HG02623 (cell line): ENCODE results near the gene OR6K3.
"Not testable (repeated sequence)": the region's sequence is repeated elsewhere in the genome, so short reads cannot be mapped to it uniquely, and the experiment has no call there.

ENCODE experiments used
- ATAC-seq: cut with Tn5 transposase; IDR thresholded peaks from one replicate; pipeline ENCODE4 v1.9.1; 2021; ENCODE audit warnings: moderate library complexity; ENCODE audit not compliant: unreplicated experiment

OR6K3 gene

DNA sequence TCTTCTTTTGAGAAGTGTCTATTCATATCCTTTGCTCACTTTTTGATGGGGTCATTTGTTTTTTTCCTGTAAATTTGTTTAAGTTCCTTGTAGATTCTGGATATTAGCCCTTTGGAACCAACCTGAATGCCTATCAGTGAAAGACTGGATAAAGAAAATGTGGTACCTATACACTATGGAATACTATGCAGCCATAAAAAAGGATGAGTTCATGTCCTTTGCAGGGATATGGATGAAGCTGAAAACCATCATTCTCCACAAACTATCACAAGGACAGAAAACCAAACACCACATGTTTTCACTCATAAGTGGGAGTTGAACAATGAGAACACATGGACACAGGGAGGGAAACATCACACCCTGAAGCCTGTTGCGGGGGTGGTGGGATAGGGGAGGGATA, 32.2 kb downstream of the OR6K3 start:
- ATAC-seq = not testable (repeated sequence)

DNA sequence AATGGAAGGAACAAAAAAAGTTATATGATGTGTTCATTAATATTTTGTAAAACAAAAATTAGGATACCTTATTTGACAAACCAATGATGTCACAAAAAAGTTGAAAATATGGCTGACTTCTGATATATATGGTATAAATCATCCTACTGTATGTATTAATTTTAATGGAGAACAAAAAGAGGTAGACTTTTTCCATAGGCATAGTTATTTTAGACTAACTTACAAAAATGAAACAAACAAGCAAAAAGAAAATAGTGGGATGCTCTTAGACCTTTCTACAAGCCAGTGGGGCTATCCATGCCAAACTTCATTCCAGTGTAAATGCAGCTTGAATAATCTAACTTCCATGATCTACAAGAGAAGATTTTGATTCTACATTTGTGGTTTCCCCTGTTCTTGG, 33.5 kb downstream of the OR6K3 start:
- ATAC-seq = no peak

DNA sequence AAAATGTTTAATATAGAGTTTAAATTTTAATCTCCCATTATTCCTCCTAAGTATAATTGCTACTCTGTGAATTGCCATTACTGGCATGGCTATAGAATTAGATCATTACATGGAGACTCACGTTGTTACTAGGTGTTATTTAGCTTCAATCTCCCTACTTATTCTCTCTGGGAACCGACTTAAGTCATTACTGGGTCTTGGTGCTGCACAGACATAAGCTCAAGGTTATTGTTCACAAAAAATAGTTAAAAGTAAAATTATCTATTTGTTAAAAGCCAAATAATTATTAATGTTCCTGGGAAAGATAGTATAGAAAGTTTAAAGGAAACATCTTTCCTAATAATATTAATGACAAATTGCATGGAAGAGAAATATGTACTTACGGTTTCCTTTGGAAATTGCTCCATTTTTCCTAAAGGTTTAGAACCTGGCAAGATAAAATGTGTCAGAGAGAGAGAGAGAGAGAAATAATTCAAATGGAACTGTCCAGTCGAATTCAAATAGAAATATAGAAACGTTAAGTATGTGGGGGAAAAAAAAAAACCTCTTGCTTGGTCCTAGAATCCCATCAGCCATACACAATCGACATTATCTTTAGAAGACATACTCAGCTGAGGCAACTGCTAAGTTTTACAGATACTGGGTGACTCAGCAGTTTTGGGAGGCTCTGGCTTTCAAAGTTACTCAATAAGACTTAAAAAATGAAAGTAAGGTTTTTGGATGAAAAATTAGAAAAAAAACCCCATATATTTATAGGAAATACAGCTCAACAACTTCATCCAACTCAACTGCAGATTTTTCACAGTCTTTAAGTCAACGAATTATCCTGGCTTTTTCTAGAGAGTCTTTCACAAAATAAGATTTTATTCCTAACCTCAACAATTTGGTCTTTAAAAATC, 34.2 kb downstream of the OR6K3 start, which contains the start of gene SPTA1:
Gene SPTA1, minus strand, starts transcription at position 605 of the 899 bp plus-strand sequence. Its CDS starts 198 bp downstream, at position 407.
- no peak for ATAC-seq

DNA sequence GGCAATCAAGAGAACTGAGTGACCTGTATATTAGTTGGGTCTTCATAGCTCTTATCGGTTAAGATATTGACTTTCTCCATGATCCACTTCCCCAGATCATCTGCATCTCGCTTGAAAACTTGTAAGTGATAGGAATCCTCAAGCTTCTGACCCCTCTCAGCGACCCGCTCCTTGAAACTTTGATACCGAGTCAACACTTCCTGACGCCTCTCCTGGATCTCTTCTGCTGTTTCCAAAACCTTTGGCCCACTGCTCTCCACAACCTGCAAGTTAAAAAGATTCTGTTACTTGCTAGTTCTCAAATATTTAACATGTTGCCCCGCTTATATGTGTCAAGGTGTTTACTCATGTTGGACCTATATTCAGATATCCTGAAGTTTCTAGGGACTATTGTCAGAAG, 35.4 kb downstream of the OR6K3 start:
- no peak for ATAC-seq

DNA sequence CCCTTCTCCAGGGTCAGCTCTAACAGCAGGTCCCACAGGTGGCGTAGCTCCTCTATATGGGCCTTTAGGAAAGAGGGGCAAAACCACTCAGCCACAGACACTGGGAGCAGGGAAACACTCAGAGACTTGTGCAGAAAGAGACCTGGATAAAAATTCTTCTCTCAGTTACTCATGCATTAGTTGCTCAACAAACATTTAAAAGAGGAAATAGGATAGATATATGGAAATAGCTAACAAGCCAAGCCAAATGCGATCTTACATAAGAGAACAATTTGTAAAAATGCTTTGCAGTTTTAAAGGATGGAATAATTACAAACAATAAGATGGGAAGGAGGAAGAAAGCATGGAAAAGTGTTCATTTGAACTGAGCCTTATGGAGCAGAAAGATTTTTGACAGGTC, 38.9 kb downstream of the OR6K3 start:
- ATAC-seq = no peak

DNA sequence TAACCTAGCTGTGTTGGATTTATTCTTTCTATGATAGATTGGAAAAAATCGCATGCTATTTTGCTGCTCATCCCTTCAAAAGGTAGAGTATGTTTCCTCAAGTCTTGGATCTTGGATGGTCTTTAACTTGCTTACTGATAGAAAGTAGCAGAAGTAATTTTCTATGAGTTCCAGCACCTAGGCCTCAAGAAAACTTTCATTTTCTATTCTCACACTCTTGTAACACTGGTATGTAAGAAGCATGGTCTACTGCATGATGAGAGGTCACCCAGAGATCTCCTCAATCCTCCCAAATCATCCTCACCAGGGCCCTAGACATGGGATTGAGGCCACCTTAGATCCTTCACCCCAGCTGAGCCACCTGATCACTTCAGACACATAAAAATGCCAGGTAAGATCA, 41.2 kb downstream of the OR6K3 start:
- no peak for ATAC-seq

DNA sequence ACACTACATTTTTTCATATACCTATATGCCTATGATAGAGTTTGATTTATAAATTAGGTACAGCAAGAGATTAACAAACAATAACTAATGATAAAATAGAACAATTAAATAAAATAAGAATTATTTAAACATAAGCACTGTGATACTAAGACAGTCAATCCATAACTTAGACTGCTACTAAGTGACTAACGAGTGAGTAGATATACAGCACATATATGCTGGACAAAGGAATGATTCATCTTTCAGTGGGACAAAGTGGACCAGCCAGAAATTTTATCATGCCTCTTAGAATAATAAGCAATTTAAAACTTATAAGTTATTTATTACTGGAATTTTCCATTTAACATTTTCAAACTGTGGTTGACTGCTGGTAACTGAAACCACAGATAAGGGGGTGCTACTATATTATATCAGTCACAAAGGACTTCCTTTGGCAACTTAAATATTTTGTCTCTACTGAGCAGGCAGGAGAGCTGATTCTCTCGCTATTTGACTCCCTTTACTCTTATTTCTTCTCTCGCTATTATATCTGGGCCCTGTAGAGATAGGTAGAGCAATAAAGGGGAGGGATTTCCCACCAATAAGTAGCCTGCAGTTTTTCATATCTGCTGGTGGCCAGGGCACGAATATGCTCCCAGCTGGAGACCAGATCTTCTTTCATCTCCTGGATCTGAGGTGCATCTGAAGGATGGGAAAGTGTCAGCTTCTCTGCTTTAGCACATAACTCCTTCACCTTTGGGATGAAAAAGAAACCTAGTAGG, 44.8 kb downstream of the OR6K3 start:
- no peak for ATAC-seq

DNA sequence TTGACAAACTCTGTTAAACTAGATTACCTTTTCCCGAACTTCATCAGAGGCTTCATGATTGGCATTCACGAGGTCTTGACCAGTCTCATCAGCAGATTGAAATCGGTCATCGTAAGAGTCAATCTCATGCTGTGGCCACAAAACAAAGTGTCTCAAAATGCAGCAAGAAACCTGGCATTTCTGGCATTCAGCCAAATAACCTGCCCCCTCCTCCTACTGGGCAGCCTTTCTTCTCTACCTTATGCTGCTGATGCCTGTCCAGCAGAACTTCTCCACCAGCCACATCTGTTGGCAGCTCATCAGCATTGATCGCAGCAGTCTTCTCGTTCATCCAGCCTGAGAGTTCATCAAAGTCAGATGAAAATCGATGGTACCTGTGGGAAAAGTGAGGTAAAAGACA, 46.2 kb downstream of the OR6K3 start:
- ATAC-seq = no peak
